GM12873 (cell line): Measurements from ENCODE around the gene SLC2A13.

Experiments used
- TF ChIP-seq, protein P1 (sequence below): IDR thresholded peaks from 2 replicates; pipeline ENCODE4 v1.5.1; 2012; ENCODE audit warnings: low read depth, mild to moderate bottlenecking, moderate library complexity, low read length, control low read depth; ENCODE audit not compliant: insufficient read depth; ENCODE audit errors: missing control alignments

The SLC2A13 gene

DNA sequence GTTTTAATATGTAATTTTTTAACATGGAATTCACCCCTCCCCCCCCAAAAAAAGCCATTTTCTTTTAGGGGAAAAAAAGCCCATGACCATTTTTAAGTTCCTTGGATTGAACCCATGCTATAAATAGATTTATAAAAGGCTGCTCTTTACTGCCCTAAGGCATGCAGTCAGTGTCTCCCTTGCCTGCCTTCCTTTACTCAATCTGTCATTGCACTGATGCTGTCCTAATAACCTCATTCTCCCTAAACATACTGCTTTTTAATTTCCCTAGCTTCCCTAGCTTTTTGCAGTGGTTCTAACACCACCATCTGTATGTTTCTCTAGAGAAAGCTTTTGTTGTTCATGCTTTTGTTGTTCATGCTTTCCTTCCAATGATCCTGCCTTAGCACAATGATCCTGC is 83.0 kb downstream of the SLC2A13 start:
- TF ChIP-seq, protein P1, sequence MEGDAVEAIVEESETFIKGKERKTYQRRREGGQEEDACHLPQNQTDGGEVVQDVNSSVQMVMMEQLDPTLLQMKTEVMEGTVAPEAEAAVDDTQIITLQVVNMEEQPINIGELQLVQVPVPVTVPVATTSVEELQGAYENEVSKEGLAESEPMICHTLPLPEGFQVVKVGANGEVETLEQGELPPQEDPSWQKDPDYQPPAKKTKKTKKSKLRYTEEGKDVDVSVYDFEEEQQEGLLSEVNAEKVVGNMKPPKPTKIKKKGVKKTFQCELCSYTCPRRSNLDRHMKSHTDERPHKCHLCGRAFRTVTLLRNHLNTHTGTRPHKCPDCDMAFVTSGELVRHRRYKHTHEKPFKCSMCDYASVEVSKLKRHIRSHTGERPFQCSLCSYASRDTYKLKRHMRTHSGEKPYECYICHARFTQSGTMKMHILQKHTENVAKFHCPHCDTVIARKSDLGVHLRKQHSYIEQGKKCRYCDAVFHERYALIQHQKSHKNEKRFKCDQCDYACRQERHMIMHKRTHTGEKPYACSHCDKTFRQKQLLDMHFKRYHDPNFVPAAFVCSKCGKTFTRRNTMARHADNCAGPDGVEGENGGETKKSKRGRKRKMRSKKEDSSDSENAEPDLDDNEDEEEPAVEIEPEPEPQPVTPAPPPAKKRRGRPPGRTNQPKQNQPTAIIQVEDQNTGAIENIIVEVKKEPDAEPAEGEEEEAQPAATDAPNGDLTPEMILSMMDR = no peak

DNA sequence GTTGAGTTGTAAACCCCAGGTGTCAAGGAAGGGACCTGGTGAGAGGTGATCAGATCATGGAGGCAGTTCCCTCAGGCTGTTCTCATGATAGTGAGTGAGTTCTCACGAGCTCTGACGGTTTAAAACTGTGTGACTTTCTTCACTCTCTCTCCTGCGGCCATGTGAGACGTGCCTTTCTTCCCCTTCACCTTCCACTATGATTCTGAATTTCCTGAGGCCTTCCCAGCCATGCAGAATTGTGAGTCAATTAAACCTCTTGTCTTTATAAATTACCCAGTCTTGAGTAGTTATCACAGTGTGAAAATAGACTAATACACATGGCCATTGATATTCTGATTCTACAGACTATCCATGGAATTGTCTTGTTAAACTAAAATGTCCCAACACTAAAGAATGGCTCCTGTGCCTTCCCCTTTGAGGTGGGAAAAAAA is 85.6 kb downstream of the SLC2A13 start:
- TF ChIP-seq, protein P1 = no peak

DNA sequence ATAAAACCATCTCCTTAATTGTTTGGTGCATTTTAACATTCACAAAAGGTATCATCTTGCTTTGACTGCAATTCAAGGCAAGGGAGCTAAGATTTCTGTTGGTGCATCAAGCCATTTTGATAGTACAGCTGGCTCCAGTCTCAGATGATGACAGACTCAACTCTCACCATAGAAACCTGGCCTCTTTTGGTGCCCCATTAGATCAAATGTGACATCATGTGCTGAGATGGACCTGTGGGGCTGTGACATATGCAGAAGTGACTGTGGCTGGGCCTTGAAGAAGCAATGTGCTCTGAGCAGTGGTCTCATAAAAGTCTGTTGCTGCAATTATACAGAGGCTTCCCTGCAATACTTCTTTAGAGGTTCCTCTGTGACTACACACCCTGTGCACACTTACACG is 88.4 kb downstream of the SLC2A13 start:
- TF ChIP-seq, protein P1 = no peak

DNA sequence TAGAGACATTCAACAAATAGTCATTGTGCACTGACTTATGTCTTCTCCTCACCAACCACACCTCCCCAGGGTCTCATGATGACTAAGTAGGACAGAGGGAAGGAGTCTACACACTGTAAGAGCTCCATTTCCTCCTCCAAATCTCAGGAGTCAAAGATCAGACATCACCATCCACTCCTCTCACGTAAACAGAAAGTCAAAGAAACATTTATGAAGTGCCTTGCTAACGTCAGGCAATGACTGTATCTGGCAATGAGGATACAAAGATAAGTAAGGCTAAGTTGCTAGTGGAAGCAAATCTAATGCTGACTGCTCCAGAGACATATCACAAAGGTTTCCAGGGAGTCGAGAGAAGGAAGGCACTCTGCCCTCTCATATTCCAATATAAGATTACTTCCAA is 88.9 kb downstream of the SLC2A13 start:
- TF ChIP-seq, protein P1 = no peak

DNA sequence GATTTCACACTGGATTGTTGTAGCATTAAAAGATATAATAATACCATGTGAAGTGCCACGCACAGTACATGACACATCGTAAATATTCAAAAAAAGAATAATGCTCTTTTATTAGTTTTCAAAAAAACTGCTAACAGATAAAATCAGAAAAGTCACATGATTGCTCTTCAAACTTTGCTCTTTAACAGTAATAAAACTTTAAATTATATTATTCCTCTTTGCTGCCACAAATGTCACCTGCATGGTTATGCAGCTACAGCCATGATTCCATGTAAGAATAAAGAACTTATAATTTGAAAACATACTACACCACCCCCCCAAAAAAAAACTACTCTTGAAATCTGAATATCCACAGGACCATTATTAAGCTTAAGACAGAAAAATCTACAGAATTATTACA is 90.0 kb downstream of the SLC2A13 start:
- TF ChIP-seq, protein P1 = no peak

DNA sequence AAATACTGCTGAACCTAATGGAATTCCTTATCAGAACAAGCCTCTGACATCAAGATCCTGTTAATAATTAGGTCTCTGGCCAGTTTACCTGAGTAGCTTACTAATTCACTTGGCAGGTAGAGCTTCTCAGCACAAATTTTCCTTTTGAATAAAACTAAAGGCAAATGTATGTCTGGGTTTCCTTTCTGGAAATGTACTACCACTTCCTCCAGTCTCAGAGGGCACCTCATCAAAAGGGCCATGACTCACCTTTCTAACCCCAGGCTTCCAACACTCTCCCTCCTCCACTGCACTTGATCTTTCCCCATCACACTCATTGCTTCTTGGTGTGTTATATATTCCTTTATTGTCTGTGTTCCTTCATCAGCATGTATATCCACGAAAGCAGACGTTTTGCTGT is 90.5 kb downstream of the SLC2A13 start:
- TF ChIP-seq, protein P1 = no peak

DNA sequence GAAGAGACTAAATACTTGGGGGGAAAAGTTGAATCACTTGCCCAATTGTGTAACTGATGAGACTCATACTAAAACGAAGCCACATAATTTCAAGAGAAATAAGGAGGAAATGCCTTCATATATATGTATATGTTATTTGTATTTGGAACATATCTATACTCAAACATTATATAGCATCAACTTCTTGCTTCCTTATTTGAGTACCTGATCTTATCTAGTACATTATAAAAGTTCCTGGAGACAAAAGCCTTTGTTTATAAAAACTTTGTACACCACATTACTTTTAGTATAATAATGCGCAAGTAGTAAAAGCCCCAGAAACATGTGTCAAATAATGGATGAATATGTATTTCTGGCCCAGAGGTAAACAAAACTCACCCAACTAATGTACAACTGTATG is 92.0 kb downstream of the SLC2A13 start:
- TF ChIP-seq, protein P1 = no peak
